ENCODE measurements around the gene NANS.

DNA sequence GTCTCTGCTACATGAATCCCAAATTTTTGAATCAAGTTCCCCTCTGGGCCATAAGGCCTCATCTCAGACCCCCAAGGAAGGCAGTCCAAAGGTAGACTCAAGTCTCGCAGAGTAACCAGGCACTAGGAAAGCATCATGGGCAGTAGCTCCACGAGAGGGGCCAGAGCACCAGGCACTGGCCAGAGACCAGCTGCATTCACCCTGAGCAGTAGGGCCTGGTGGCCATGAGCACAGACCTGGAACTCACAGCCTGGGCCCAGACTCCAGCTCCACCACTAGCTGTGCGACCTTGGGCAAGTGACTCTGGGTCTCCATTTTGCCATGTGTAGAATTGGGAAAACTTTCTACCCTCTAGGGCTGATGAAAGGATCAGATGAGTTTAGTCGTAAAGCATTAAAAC is 28.5 kb downstream of the NANS start:
- TF ChIP-seq SP1 (IDR thresholded peaks at IDR 0.05): no peak
- no peak for TF ChIP-seq TAF1 (conservative IDR thresholded peaks at IDR 0.05)
- no peak for TF ChIP-seq MAX (IDR thresholded peaks at IDR 0.05)
- no peak for TF ChIP-seq JUND (IDR thresholded peaks at IDR 0.05)
- no peak for TF ChIP-seq CTCF (IDR thresholded peaks at IDR 0.05; ENCODE audit: low read depth, low read length, missing input control)
- TF ChIP-seq HNF4A (conservative IDR thresholded peaks at IDR 0.05): no peak
- no peak for TF ChIP-seq RAD21 (IDR thresholded peaks at IDR 0.05)
- TF ChIP-seq HNF4G (IDR thresholded peaks at IDR 0.05): no peak
- TF ChIP-seq RXRA (IDR thresholded peaks at IDR 0.05): no peak
- no peak for TF ChIP-seq NR2F2 (IDR thresholded peaks at IDR 0.05)
- TF ChIP-seq GABPA (IDR thresholded peaks at IDR 0.05 in 1 of 2, conservative IDR thresholded peaks at IDR 0.05 in 1 of 2): no peak
- no peak for TF ChIP-seq YY1 (IDR thresholded peaks at IDR 0.05)
- TF ChIP-seq, protein P1, sequence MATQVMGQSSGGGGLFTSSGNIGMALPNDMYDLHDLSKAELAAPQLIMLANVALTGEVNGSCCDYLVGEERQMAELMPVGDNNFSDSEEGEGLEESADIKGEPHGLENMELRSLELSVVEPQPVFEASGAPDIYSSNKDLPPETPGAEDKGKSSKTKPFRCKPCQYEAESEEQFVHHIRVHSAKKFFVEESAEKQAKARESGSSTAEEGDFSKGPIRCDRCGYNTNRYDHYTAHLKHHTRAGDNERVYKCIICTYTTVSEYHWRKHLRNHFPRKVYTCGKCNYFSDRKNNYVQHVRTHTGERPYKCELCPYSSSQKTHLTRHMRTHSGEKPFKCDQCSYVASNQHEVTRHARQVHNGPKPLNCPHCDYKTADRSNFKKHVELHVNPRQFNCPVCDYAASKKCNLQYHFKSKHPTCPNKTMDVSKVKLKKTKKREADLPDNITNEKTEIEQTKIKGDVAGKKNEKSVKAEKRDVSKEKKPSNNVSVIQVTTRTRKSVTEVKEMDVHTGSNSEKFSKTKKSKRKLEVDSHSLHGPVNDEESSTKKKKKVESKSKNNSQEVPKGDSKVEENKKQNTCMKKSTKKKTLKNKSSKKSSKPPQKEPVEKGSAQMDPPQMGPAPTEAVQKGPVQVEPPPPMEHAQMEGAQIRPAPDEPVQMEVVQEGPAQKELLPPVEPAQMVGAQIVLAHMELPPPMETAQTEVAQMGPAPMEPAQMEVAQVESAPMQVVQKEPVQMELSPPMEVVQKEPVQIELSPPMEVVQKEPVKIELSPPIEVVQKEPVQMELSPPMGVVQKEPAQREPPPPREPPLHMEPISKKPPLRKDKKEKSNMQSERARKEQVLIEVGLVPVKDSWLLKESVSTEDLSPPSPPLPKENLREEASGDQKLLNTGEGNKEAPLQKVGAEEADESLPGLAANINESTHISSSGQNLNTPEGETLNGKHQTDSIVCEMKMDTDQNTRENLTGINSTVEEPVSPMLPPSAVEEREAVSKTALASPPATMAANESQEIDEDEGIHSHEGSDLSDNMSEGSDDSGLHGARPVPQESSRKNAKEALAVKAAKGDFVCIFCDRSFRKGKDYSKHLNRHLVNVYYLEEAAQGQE (IDR thresholded peaks at IDR 0.05): no peak
- no peak for TF ChIP-seq ZBTB33 (IDR thresholded peaks at IDR 0.05)
